Lower lobe of right lung (tissue), 2 donors: ENCODE data around the gene JAKMIP1. TPM values are rescaled to one million over a fixed set of nuclear protein-coding genes. Genes with fewer than 3 reads are reported as not detected.

Experiments used
- ATAC-seq, 2 donors: fragments of 200-7000 bp; cut with Tn5 transposase; one replicate each; pipeline ENCODE4 v1.9.1; 2020 to 2022; ENCODE audit warnings: mild to moderate bottlenecking in 2 of 2, moderate library complexity in 2 of 2
- DNase-seq: peaks from one replicate; pipeline ENCODE4 v3.0.0-alpha.2; 2020
- H3K27ac ChIP-seq: fragments of 200-600 bp; one replicate; pipeline ENCODE4 v1.8.0; 2022
- H3K27me3 ChIP-seq: fragments of 200-600 bp; one replicate; pipeline ENCODE4 v1.8.0; 2022; ENCODE audit warnings: low read depth
- H3K36me3 ChIP-seq: fragments of 200-600 bp; one replicate; pipeline ENCODE4 v1.8.0; 2022; ENCODE audit warnings: mild to moderate bottlenecking
- H3K4me1 ChIP-seq: fragments of 200-600 bp; one replicate; pipeline ENCODE4 v1.8.0; 2022
- H3K4me3 ChIP-seq: fragments of 200-600 bp; one replicate; pipeline ENCODE4 v1.8.0; 2022; ENCODE audit warnings: mild to moderate bottlenecking
- H3K9me3 ChIP-seq: fragments of 200-600 bp; one replicate; pipeline ENCODE4 v1.8.0; 2022
- intact Hi-C: fragments of 100-400 bp; cut with DNase I; formaldehyde crosslinking; loops from one replicate; pipeline ENCODE4 v1.11.0; 2022
- total RNA-seq: library from RNA; stranded (reverse); fragmentation: NEBNext Ultra II Directional; extraction: Animal tissue kit (Norgen Biotek cat#: 25700); gene quantifications from one replicate; pipeline ENCODE4 v1.2.1, GENCODE V29; 2021
- TF ChIP-seq, protein P1 (sequence below): fragments of 200-600 bp; IDR thresholded peaks from one replicate; pipeline ENCODE4 v1.8.0; 2022; ENCODE audit warnings: antibody characterized with exemption, mild to moderate bottlenecking
- donor health status: DM: no; HTN: yes; CAD: no; lungs with severe emphysema.

Gene JAKMIP1
- total RNA-seq, 1 donor from 2014 or later: 0.65 TPM

DNA sequence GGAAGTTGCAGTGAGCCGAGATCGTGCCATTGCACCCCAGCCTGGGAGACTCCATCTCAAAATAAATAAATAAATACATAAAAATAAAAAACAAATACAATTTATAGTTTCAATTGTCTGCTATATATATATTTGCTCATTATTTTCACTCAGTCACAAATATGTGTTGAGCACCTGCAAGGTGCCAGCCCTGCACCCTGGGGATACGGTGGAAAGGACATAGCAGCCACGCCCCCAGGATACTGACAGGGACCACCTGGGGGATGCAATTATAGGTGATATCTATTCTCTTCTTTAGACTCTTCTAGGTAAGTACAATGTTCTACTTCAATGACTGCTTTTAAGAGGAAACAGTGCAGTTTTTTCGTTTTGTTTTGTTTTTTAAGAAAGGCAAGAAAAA is 85.0 kb downstream of the JAKMIP1 start:
- TF ChIP-seq, protein P1, sequence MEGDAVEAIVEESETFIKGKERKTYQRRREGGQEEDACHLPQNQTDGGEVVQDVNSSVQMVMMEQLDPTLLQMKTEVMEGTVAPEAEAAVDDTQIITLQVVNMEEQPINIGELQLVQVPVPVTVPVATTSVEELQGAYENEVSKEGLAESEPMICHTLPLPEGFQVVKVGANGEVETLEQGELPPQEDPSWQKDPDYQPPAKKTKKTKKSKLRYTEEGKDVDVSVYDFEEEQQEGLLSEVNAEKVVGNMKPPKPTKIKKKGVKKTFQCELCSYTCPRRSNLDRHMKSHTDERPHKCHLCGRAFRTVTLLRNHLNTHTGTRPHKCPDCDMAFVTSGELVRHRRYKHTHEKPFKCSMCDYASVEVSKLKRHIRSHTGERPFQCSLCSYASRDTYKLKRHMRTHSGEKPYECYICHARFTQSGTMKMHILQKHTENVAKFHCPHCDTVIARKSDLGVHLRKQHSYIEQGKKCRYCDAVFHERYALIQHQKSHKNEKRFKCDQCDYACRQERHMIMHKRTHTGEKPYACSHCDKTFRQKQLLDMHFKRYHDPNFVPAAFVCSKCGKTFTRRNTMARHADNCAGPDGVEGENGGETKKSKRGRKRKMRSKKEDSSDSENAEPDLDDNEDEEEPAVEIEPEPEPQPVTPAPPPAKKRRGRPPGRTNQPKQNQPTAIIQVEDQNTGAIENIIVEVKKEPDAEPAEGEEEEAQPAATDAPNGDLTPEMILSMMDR: no peak
- intact Hi-C loops: no loop called here
- no peaks in the 10 kb centered on the region for H3K9me3 ChIP-seq
- no peak overlapping the region for H3K27ac ChIP-seq
- no peak overlapping the region for H3K4me3 ChIP-seq
- no peaks in the 10 kb centered on the region for H3K4me1 ChIP-seq
- DNase-seq (no peak), ATAC-seq (no peak)
- H3K27me3 ChIP-seq: no peaks in the 10 kb centered on the region
- H3K36me3 ChIP-seq: no peaks in the 10 kb centered on the region

DNA sequence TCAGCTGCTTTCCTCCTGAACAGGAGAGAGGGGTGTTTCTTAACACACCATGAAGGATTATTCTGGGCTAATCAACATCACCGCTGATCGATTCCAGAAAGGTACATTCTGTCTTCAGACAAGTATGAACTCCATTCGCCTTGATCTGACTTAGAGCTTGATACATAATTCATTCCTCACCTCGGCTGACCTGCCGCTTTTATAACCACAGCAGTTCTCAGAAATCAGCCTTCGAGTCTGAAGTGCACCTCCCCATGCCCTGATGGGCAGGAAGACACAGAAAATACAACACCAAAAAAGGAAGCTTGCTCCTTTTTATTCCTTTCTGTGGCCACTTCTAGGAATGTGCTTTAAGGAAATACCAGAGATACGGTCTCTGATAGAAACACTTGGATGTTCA is 85.7 kb downstream of the JAKMIP1 start:
- Histone ChIP-seq H3K27ac (no peak overlapping the region), H3K36me3 (no peaks in the 10 kb centered on the region), H3K27me3 (no peaks in the 10 kb centered on the region), H3K4me3 (no peak overlapping the region), H3K4me1 (no peaks in the 10 kb centered on the region), H3K9me3 (no peaks in the 10 kb centered on the region)
- DNase-seq (no peak), ATAC-seq (no peak)
- TF ChIP-seq, protein P1: no peak
- intact Hi-C loops: no loop called here

DNA sequence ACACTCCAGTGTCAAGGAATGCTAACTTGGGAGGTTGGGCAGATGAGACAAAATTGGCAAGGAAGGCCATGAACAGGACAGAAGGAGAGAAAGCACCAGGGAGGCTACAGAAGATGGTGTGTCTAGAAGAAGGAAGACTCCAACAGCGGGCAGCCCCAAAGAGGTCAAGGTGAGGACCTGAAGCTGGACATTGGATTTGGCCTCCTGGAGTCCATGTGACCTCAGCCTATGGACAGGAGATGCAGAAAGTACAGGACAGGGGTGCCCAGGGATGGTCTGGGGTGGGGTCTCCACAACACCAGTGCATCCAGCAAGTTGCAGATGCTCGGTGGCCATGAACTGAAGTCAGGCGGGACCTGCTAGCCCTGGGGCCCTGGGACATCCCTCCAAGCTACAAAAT is 86.2 kb downstream of the JAKMIP1 start:
- Histone ChIP-seq H3K27ac (no peak overlapping the region), H3K9me3 (no peaks in the 10 kb centered on the region), H3K4me3 (no peak overlapping the region), H3K36me3 (no peaks in the 10 kb centered on the region), H3K4me1 (no peaks in the 10 kb centered on the region), H3K27me3 (no peaks in the 10 kb centered on the region)
- DNase-seq (no peak), ATAC-seq (no peak)
- TF ChIP-seq, protein P1: no peak
- intact Hi-C loops: no loop called here

DNA sequence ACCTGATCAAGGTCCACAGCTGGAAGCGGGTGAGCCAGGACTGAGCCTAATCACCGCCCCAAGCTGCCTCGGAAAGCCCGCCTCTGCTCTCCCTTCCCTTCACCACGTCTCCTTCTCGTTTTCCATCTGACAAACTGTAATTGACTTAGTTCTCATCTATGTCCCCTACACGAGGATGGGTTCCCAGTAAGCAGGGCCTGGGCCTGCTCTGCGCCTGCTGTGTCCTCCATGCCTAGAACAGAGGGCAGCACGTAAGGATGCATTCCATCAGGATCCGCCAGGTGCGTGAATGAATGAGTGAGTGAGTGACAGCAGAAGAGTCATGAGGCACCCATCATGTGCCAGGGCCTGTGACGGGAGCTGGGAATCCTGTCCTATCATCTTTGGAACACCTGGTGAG is 86.7 kb downstream of the JAKMIP1 start:
- no peak overlapping the region for H3K4me3 ChIP-seq
- no peak for ATAC-seq
- DNase-seq: no peak
- no peak overlapping the region for H3K27ac ChIP-seq
- no peaks in the 10 kb centered on the region for H3K27me3 ChIP-seq
- TF ChIP-seq, protein P1: no peak
- H3K9me3 ChIP-seq: no peaks in the 10 kb centered on the region
- H3K36me3 ChIP-seq: no peaks in the 10 kb centered on the region
- intact Hi-C loops: no loop called here
- no peaks in the 10 kb centered on the region for H3K4me1 ChIP-seq

DNA sequence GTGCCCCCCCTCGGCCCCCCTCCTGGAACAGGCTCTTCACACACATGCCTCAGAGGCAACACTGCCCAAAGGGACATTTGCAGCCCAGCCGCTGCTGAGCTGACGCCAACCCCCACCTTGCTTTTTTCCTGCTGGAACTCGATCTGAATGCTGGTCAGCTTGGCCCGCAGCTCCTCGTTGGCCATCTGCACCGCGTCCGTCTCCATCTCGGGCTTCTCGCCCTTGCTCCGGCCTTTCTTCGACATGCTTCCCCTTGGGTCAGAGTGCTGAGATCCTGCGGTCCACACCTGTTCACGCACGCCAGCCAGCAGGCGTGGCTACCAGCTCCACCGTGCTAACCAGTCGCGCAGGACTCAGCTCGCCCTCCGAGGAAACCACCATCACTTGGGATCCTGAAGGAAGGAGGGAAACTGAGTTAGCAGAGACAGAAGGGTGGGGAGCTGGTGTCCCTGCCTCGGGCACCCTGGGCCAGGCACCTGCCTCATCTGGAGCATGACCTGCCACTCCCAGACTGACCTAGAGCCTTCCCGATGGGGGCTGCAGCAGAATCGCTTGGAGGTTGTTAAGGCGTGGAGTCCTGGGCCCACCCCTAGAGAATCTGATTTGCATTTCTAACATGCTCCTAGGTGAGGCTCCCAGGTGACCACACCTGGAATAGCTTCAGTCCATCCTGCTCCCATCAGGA is 87.6 kb downstream of the JAKMIP1 start:
- Histone ChIP-seq H3K27me3 (no peaks in the 10 kb centered on the region), H3K9me3 (no peaks in the 10 kb centered on the region), H3K4me3 (no peak overlapping the region), H3K36me3 (no peaks in the 10 kb centered on the region), H3K4me1 (no peaks in the 10 kb centered on the region), H3K27ac (no peak overlapping the region)
- DNase-seq: no peak
- ATAC-seq: no peak
- intact Hi-C loops: no loop called here
- TF ChIP-seq, protein P1: no peak
